ENCODE results near the gene SCNN1A.

SCNN1A gene

GRCh38 chr12:6375269-6376078 lies at the start of gene SCNN1A:
Gene SCNN1A, minus strand, starts transcription at chr12:6375563. Its CDS starts 780 bp downstream, at chr12:6374783.
- DNase-seq, result no peak

DNA sequence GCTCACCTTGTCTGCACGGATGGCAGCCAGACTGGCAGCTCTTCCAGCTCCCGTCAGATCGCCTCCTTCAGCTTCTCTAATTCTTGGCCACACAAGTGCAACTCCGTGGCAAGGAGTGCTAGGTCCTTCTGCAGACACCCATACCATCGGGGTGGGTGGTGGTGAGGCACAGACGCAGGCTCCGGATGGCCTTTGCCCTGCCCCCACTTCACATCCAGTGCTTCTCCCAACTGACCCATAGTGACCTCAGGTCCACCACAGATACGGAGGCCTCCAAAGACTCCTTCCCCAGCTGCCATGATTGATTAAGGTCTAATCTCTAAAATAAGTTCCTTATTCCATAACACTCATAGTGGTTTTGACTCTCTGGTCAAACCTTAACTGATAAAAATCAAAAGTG lies 49.5 kb upstream of the SCNN1A start:
- no peak for DNase-seq

DNA sequence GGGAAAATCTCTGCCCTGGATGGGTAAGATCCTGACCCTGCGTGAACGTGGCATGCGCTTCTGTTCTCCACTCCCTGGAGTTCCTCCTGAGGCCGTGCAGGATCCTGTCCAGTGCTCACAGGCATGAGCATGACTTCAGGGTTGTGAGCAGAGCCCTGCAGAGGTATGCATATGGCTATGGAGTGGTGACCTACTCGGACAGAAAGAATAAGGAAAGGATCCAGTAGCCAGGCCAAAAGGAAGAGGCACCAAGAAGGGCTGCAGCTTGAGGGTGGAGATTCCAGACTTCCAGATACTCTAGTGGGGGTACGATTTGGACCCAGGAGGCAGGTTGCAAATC lies 48.6 kb upstream of the SCNN1A start:
- no peak for DNase-seq

- DNase-seq, result peak; percentile 70
Observed at GRCh38 chr12:6423267-6424007, 48.1 kb upstream of the SCNN1A start.

DNA sequence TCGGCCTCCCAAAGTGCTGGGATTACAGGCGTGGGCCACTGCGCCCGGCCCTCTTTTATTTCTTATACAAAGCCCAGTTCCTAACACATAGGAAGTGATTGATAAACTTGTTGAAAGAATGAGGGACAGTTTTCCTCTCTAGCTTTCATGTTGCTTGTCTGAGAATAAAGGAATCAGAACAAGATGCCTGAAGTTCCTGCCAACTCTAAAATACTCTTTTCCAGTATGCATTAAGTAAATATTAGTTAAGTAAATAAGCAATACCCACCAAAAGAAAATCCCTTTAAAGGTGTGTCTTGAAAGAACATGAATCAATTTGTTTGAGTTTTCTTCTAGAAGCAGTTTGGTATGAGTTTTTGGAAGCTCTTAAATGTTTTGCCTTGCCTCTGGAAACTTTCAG lies 45.0 kb upstream of the SCNN1A start:
- DNase-seq, result no peak

GRCh38 chr12:6418796-6419195 lies 43.4 kb upstream of the SCNN1A start:
- DNase-seq, result no peak

- no peak for DNase-seq
Observed at GRCh38 chr12:6416596-6416995, 41.2 kb upstream of the SCNN1A start.

- no peak for DNase-seq
Observed at GRCh38 chr12:6407236-6407954, 32.0 kb upstream of the SCNN1A start.

GRCh38 chr12:6405963-6406362 lies 30.6 kb upstream of the SCNN1A start:
- DNase-seq, result no peak

GRCh38 chr12:6404390-6404789 lies 29.0 kb upstream of the SCNN1A start:
- DNase-seq, result no peak

- DNase-seq, result no peak
Observed at GRCh38 chr12:6399884-6400644, 24.7 kb upstream of the SCNN1A start.

- DNase-seq, result no peak
Observed at GRCh38 chr12:6396031-6396430, 20.7 kb upstream of the SCNN1A start.

GRCh38 chr12:6394398-6394797 lies 19.0 kb upstream of the SCNN1A start:
- no peak for DNase-seq

DNA sequence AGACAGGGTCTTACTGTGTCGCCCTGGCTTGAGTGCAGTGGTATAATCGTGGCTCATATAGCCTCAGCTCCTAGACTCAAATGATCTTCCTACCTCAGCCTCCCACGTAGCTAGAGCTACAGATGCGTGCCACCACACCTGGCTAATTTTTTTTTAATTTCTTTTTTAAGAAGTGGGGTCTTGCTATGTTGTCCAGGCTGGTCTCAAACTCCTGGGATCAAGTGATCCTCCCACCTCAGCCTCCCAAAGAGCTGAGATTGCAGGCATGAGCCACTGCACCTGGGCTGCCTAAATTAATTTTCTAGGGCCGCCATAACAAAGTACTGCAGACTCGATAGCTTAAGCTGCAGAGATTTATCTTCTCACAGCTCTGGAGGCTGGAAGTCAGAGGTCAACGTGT lies 17.7 kb upstream of the SCNN1A start:
- no peak for DNase-seq

DNA sequence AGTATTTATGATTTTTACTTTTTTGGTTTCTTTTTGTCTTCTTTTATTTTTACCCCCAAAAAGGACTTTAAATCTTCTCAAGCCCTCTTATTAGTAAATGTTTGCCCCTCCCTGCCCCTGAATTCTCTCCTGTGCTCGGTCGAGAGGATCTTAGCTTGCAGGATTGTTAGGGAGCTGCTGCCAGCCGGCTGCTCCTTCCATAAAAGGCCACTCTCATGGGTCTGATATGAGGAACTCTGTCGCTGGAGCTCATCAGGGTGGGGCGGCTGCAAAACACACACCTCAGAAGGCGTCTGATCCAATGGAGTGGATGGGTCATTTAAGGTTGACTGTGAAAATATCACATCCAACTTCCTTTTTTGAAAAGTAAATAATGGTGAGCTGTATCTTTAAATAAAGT lies 17.1 kb upstream of the SCNN1A start:
- no peak for DNase-seq

GRCh38 chr12:6391013-6391412 lies 15.7 kb upstream of the SCNN1A start:
- no peak for DNase-seq

- DNase-seq, result no peak
Observed at GRCh38 chr12:6390084-6390799, 14.9 kb upstream of the SCNN1A start.

- no peak for DNase-seq
Observed at GRCh38 chr12:6387541-6387940, 12.2 kb upstream of the SCNN1A start.

DNA sequence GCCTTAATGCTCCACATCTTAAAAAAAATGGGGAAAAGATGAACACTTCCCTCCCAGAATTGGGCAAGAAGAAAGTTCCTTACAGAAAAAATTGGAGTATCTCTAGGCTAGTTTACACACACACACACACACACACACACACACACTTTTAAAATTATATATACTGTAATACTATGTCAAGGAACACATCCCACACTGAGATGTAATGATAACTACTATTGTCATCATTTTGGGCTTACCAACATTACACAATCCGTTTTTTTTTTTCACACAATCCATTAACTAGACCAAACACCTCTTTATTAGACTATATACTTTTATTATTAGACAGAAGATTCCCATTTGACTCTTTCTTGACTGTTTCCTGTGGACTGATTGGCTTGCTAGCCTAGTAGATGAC lies 11.1 kb upstream of the SCNN1A start:
- no peak for DNase-seq

DNA sequence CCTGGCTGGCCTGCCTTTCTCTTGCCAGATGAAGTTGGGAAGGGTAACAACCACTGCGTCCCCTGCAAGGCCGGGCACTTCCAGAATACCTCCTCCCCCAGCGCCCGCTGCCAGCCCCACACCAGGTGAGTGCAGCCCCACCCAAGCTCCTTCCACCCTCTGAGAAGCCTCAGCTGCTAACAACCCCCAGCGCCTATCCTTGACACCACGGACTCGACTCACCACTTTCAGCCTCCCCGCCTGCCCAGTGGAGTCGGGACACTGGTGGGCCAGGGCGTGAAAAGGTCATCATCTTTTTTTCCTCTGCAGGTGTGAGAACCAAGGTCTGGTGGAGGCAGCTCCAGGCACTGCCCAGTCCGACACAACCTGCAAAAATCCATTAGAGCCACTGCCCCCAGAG lies 10.7 kb upstream of the SCNN1A start:
- no peak for DNase-seq

- no peak for DNase-seq
Observed at GRCh38 chr12:6384499-6385436, 9.4 kb upstream of the SCNN1A start.

Data from activated naive CD4-positive, alpha-beta T cell treated with anti-CD3 and anti-CD28 coated beads, Interleukin-2, amount 50 U/mL, for 16 hours (primary cell).